CD4-positive, alpha-beta memory T cell (primary cell): Measurements from ENCODE around the gene ISL2. TPM values are rescaled to one million over a fixed set of nuclear protein-coding genes. Genes with fewer than 3 reads are reported as not detected.

Experiments used
- CTCF ChIA-PET: fragments of 350-600 bp; sonication (Branson Sonifier 250); formaldehyde crosslinking; loops from one replicate; lab custom pipeline; 2021; ENCODE audit warnings: inconsistent platforms; ENCODE audit not compliant: partially characterized antibody; lab: Charles Lee
- POLR2A ChIA-PET: fragments of 350-600 bp; sonication (Branson Sonifier 250); formaldehyde crosslinking; loops from one replicate; lab custom pipeline; 2021; ENCODE audit not compliant: partially characterized antibody; lab: Charles Lee
- DNase-seq, 5 donors: peaks; one replicate each; pipeline versions ENCODE4 v3.0.0 to v3.0.0-alpha.2; 2020 to 2022; ENCODE audit warnings: mixed read lengths in 1 of 5
- H3K27ac ChIP-seq: one replicate; pipeline ENCODE4 v1.7.0; 2013; ENCODE audit warnings: low read depth, low read length
- H3K27me3 ChIP-seq: 2 replicates; pipeline ENCODE4 v1.7.0; 2013; ENCODE audit warnings: mild to moderate bottlenecking, low read length, moderate library complexity; ENCODE audit not compliant: insufficient read depth
- H3K36me3 ChIP-seq: 2 replicates; pipeline ENCODE4 v1.7.0; 2013; ENCODE audit warnings: mild to moderate bottlenecking, low read length, moderate library complexity; ENCODE audit not compliant: insufficient read depth
- H3K4me1 ChIP-seq: 2 replicates; pipeline ENCODE4 v1.7.0; 2013; ENCODE audit warnings: mild to moderate bottlenecking, low read length, moderate library complexity; ENCODE audit not compliant: insufficient read depth
- H3K4me3 ChIP-seq, 2 donors: one replicate each; pipeline ENCODE4 v1.7.0; 2013; ENCODE audit warnings: low read length in 2 of 2, mild to moderate bottlenecking in 1 of 2
- H3K9me3 ChIP-seq, 2 donors: one replicate each; pipeline ENCODE4 v1.7.0; 2013; ENCODE audit warnings: low read length in 2 of 2, control low read depth in 1 of 2; ENCODE audit not compliant: control insufficient read depth in 1 of 2
- H3K27ac Mint-ChIP-seq, 7 donors: one replicate each; pipeline ENCODE4 v1.8.0; 2020 to 2021; ENCODE audit warnings: mixed read lengths in 7 of 7, mild to moderate bottlenecking in 6 of 7, inconsistent platforms in 3 of 7, moderate library complexity in 3 of 7
- H3K27me3 Mint-ChIP-seq, 2 donors: one replicate each; pipeline ENCODE4 v1.8.0; 2020 to 2021; ENCODE audit warnings: mixed read lengths in 2 of 2
- H3K36me3 Mint-ChIP-seq, 2 donors: one replicate each; pipeline ENCODE4 v1.8.0; 2020 to 2021; ENCODE audit warnings: mixed read lengths in 2 of 2, inconsistent platforms in 1 of 2, mild to moderate bottlenecking in 1 of 2
- H3K4me1 Mint-ChIP-seq, 4 donors: one replicate each; pipeline ENCODE4 v1.8.0; 2020 to 2021; ENCODE audit warnings: mixed read lengths in 4 of 4, mild to moderate bottlenecking in 1 of 4
- H3K4me3 Mint-ChIP-seq, 8 donors: one replicate each; pipeline ENCODE4 v1.8.0; 2020 to 2021; ENCODE audit warnings: mixed read lengths in 8 of 8, mild to moderate bottlenecking in 7 of 8, moderate library complexity in 6 of 8, inconsistent platforms in 3 of 8
- H3K9me3 Mint-ChIP-seq, 8 donors: one replicate each; pipeline ENCODE4 v1.8.0; 2020 to 2021; ENCODE audit warnings: mixed read lengths in 8 of 8, mild to moderate bottlenecking in 5 of 8, inconsistent platforms in 3 of 8, moderate library complexity in 1 of 8
- intact Hi-C: fragments of 100-400 bp; cut with micrococcal nuclease; formaldehyde crosslinking; loops from one replicate; pipeline ENCODE4 v1.15.1; 2023
- polyA plus RNA-seq, 2 donors: library from polyadenylated mRNA; unstranded; fragments of 300-500 nt; fragmentation: Illumina TruSeq; gene quantifications; one replicate each; pipeline ENCODE4 v1.2.3, GENCODE V29; 2021
- total RNA-seq, 2 experiments: library from RNA; stranded (reverse); gene quantifications; one replicate each; pipeline ENCODE4 v1.2.3, GENCODE V29; 2021

Gene ISL2
- total and polyA plus RNA-seq, 4 experiments from 2014 or later: not detected

- H3K36me3 ChIP-seq: no peaks in the 10 kb centered on the region
- H3K4me3 Mint-ChIP-seq: peak overlapping the region in 2 of 8 donors; percentile 1 to 18
- H3K27ac ChIP-seq: no peak overlapping the region
- ChIA-PET POLR2A (no interaction called here), CTCF (interaction anchor here (1.6 kb wide), 1 partner anchor 13 kb away, joined by 7 read pairs; no protein-coding TSS in a partner anchor)
- intact Hi-C loops: no loop called here
- H3K4me1 Mint-ChIP-seq: peaks cover 23 to 40% (median 31%) of the 10 kb centered on the region in 4 donors
- peaks cover 47 to 64% of the 10 kb centered on the region in 2 donors for H3K27me3 Mint-ChIP-seq
- H3K9me3 ChIP-seq: no peaks in the 10 kb centered on the region
- peaks cover 38% of the 10 kb centered on the region for H3K4me1 ChIP-seq
- H3K36me3 Mint-ChIP-seq: no peaks in the 10 kb centered on the region
- peaks cover 36% of the 10 kb centered on the region for H3K27me3 ChIP-seq
- no peak overlapping the region for H3K27ac Mint-ChIP-seq
- H3K4me3 ChIP-seq: no peak overlapping the region
- peaks cover 0 to 13% (median 1%) of the 10 kb centered on the region in 8 donors for H3K9me3 Mint-ChIP-seq
- no peak for DNase-seq
Observed at GRCh38 chr15:76333720-76334437, 2.7 kb upstream of the ISL2 start.

- Mint-ChIP-seq H3K36me3 (no peaks in the 10 kb centered on the region), H3K4me1 (peaks cover 26 to 47% (median 35%) of the 10 kb centered on the region in 4 donors), H3K9me3 (peaks cover 0 to 15% (median 1%) of the 10 kb centered on the region in 8 donors), H3K27ac (peak overlapping the region in 1 of 7 donors; percentile 85), H3K27me3 (peaks cover 49 to 66% of the 10 kb centered on the region in 2 donors), H3K4me3 (peak overlapping the region in 5 of 8 donors; percentile 68 to 93 (median 90))
- Histone ChIP-seq H3K27ac (no peak overlapping the region), H3K27me3 (peaks cover 43% of the 10 kb centered on the region), H3K4me3 (no peak overlapping the region), H3K9me3 (no peaks in the 10 kb centered on the region), H3K36me3 (no peaks in the 10 kb centered on the region), H3K4me1 (peaks cover 45% of the 10 kb centered on the region)
- ChIA-PET POLR2A (interaction anchor here (2.1 kb wide), 1 partner anchor 11 kb away, joined by 7 read pairs; no protein-coding TSS in a partner anchor), CTCF (interaction anchor here (0.6 to 1.6 kb wide), 3 partner anchors 10 to 376 kb away, joined by 3 to 7 read pairs (median 3); no protein-coding TSS in a partner anchor)
- intact Hi-C loops: no loop called here
- DNase-seq: no peak
Observed at GRCh38 chr15:76334438-76335306, 1.9 kb upstream of the ISL2 start.

- H3K27me3 ChIP-seq: peaks cover 52% of the 10 kb centered on the region
- ChIA-PET CTCF (interaction anchor here (0.6 to 1.5 kb wide), 2 partner anchors 11 to 377 kb away, joined by 3 read pairs; no protein-coding TSS in a partner anchor), POLR2A (interaction anchor here (0.5 to 2.1 kb wide), 5 partner anchors 9 to 45 kb away, joined by 3 to 7 read pairs (median 5); partner anchors contain the start of gene ETFA)
- intact Hi-C loops: no loop called here
- DNase-seq: peak in 1 of 5 donors; percentile 15
- Mint-ChIP-seq H3K4me1 (peaks cover 32 to 55% (median 42%) of the 10 kb centered on the region in 4 donors), H3K4me3 (peak overlapping the region; percentile 68 to 93 (median 84)), H3K9me3 (peaks cover 0 to 14% (median 1%) of the 10 kb centered on the region in 8 donors), H3K27ac (peak overlapping the region in 5 of 7 donors; percentile 18 to 85 (median 71)), H3K27me3 (peaks cover 53 to 64% of the 10 kb centered on the region in 2 donors), H3K36me3 (no peaks in the 10 kb centered on the region)
- H3K9me3 ChIP-seq: no peaks in the 10 kb centered on the region
- peaks cover 55% of the 10 kb centered on the region for H3K4me1 ChIP-seq
- no peaks in the 10 kb centered on the region for H3K36me3 ChIP-seq
- no peak overlapping the region for H3K27ac ChIP-seq
- peak overlapping the region; percentile 2 to 23 for H3K4me3 ChIP-seq
Observed at GRCh38 chr15:76335307-76336253, 993 bp upstream of the ISL2 start.

- Mint-ChIP-seq H3K9me3 (peaks cover 0 to 20% (median 2%) of the 10 kb centered on the region in 8 donors), H3K27ac (peak overlapping the region in 5 of 7 donors; percentile 49 to 85 (median 66)), H3K4me1 (peaks cover 41 to 71% (median 53%) of the 10 kb centered on the region in 4 donors), H3K36me3 (peaks cover 0 to 2% of the 10 kb centered on the region in 2 donors), H3K27me3 (peaks cover 66 to 73% of the 10 kb centered on the region in 2 donors), H3K4me3 (peak overlapping the region; percentile 75 to 93 (median 86))
- peaks cover 70% of the 10 kb centered on the region for H3K4me1 ChIP-seq
- no peak overlapping the region for H3K27ac ChIP-seq
- H3K36me3 ChIP-seq: no peaks in the 10 kb centered on the region
- H3K4me3 ChIP-seq: peak overlapping the region; percentile 2 to 24
- ChIA-PET CTCF (no interaction called here), POLR2A (interaction anchor here (1.8 kb wide), 1 partner anchor 47 kb away, joined by 5 read pairs; no protein-coding TSS in a partner anchor)
- intact Hi-C loops: no loop called here
- peaks cover 56% of the 10 kb centered on the region for H3K27me3 ChIP-seq
- DNase-seq: peak in 1 of 5 donors; percentile 32
- no peaks in the 10 kb centered on the region for H3K9me3 ChIP-seq
Observed at GRCh38 chr15:76337059-76337695, 604 bp downstream of the ISL2 start.

GRCh38 chr15:76337696-76338485 is 1.3 kb downstream of the ISL2 start:
- intact Hi-C loops: no loop called here

More at GRCh38 chr15:76337696-76338485, 1.3 kb downstream of the ISL2 start:
- ChIA-PET POLR2A (interaction anchor here (1.0 to 1.8 kb wide), 2 partner anchors 26 to 48 kb away, joined by 3 to 5 read pairs; partner anchors contain the start of gene ETFA), CTCF (no interaction called here)
- peak overlapping the region in 1 of 2 donors; percentile 24 for H3K4me3 ChIP-seq
- H3K27ac ChIP-seq: no peak overlapping the region
- peak overlapping the region in 5 of 8 donors; percentile 58 to 93 (median 90) for H3K4me3 Mint-ChIP-seq
- H3K27ac Mint-ChIP-seq: peak overlapping the region in 3 of 7 donors; percentile 36 to 85 (median 66)
- peaks cover 59% of the 10 kb centered on the region for H3K27me3 ChIP-seq
- H3K36me3 ChIP-seq: no peaks in the 10 kb centered on the region
- peak in 3 of 5 donors; percentile 25 to 32 (median 30) for DNase-seq
- H3K4me1 ChIP-seq: peaks cover 75% of the 10 kb centered on the region
- H3K36me3 Mint-ChIP-seq: peaks cover 0 to 2% of the 10 kb centered on the region in 2 donors
- H3K9me3 ChIP-seq: no peaks in the 10 kb centered on the region
- peaks cover 62 to 69% of the 10 kb centered on the region in 2 donors for H3K27me3 Mint-ChIP-seq
- H3K4me1 Mint-ChIP-seq: peaks cover 42 to 73% (median 54%) of the 10 kb centered on the region in 4 donors
- H3K9me3 Mint-ChIP-seq: peaks cover 0 to 20% (median 2%) of the 10 kb centered on the region in 8 donors
